AG04450 (cell line): Measurements from ENCODE around the gene ARHGAP19. TPM values are rescaled to one million over a fixed set of nuclear protein-coding genes. Genes with fewer than 3 reads are reported as not detected.

Experiments used
- CTCF ChIA-PET: fragments of 300-600, 350-600 bp; formaldehyde crosslinking; extraction: SDS; loops from one replicate; lab custom pipeline; 2022; ENCODE audit warnings: antibody characterized with exemption, inconsistent platforms; lab: Charles Lee
- POLR2A ChIA-PET: fragments of 350-600 bp; formaldehyde crosslinking; extraction: SDS; loops from one replicate; lab custom pipeline; 2021; ENCODE audit warnings: antibody characterized with exemption, inconsistent platforms; lab: Yijun Ruan, JAX
- DNase-seq: peaks from one replicate; pipeline ENCODE4 v3.0.0-alpha.2; 2011; ENCODE audit warnings: low read depth, low spot score
- H3K27ac ChIP-seq: one replicate; pipeline ENCODE4 v1.5.1; 2012; ENCODE audit warnings: low read depth, low read length, control low read depth
- H3K27me3 ChIP-seq: one replicate; pipeline ENCODE4 v1.6.0; 2012; ENCODE audit warnings: low read length; ENCODE audit not compliant: control insufficient read depth, insufficient read depth
- H3K4me3 ChIP-seq: 2 replicates; pipeline ENCODE4 v1.5.1; 2011; ENCODE audit warnings: mild to moderate bottlenecking, low read depth, low read length, control low read depth
- H3K9me3 ChIP-seq: 2 replicates; pipeline ENCODE4 v1.5.1; 2012; ENCODE audit warnings: low read length; ENCODE audit not compliant: control insufficient read depth, insufficient read depth
- CTCF ChIP-seq: IDR thresholded peaks from 2 replicates; pipeline ENCODE4 v1.5.1; 2011; ENCODE audit warnings: low read depth, low read length, control low read depth, inconsistent platforms
- polyA plus RNA-seq: library from polyadenylated mRNA; depleted of rRNA; stranded (reverse); fragments of >200 nt; gene quantifications from 2 replicates; pipeline ENCODE4 v1.2.3, GENCODE V29; 2011; rRNA removed
- small RNA-seq: library from RNA; depleted of rRNA; stranded (forward); fragments of <200 nt; gene quantifications from one replicate; pipeline ENCODE3, GENCODE V24; 2012; ENCODE audit warnings: low read depth; ENCODE audit not compliant: insufficient read length

The ARHGAP19 gene
- polyA plus RNA-seq, 1 experiment, result 8.6 TPM

- ChIA-PET CTCF (no interaction called here), POLR2A (no interaction called here)
- DNase-seq, result no peak
- TF ChIP-seq CTCF, result no peak
- no peaks in the 10 kb centered on the region; the same call in 1 of the 2 replicates for H3K9me3 ChIP-seq
- H3K27me3 ChIP-seq, result peaks cover 41% of the 10 kb centered on the region
- H3K27ac ChIP-seq, result no peak overlapping the region
- no peak overlapping the region for H3K4me3 ChIP-seq
Observed at GRCh38 chr10:97175586-97175985, 116.9 kb downstream of the ARHGAP19 start.

- Histone ChIP-seq H3K9me3 (no peaks in the 10 kb centered on the region; the same call in 1 of the 2 replicates), H3K27me3 (peaks cover 39% of the 10 kb centered on the region), H3K27ac (no peak overlapping the region), H3K4me3 (no peak overlapping the region)
- CTCF ChIA-PET, result no interaction called here
- no peak for DNase-seq
- POLR2A ChIA-PET, result no interaction called here
- no peak for TF ChIP-seq CTCF
Observed at GRCh38 chr10:97174941-97175340, 117.5 kb downstream of the ARHGAP19 start.

- peaks cover 33% of the 10 kb centered on the region for H3K27me3 ChIP-seq
- H3K4me3 ChIP-seq, result no peak overlapping the region
- TF ChIP-seq CTCF, result no peak
- H3K27ac ChIP-seq, result no peak overlapping the region
- no peaks in the 10 kb centered on the region for H3K9me3 ChIP-seq
- CTCF ChIA-PET, result interaction anchor here (0.7 kb wide), 1 partner anchor 61 kb away, joined by 4 read pairs; no protein-coding TSS in a partner anchor
- no peak for DNase-seq
- POLR2A ChIA-PET, result no interaction called here
Observed at GRCh38 chr10:97174276-97174775, 118.1 kb downstream of the ARHGAP19 start.

GRCh38 chr10:97173036-97173435 lies 119.4 kb downstream of the ARHGAP19 start:
- peaks cover 21% of the 10 kb centered on the region for H3K27me3 ChIP-seq
- no peak for DNase-seq
- no peaks in the 10 kb centered on the region; the same call in 1 of the 2 replicates for H3K9me3 ChIP-seq
- CTCF ChIA-PET, result interaction anchor here (0.7 kb wide), 1 partner anchor 38 kb away, joined by 3 read pairs; no protein-coding TSS in a partner anchor
- no peak overlapping the region for H3K4me3 ChIP-seq
- POLR2A ChIA-PET, result no interaction called here
- no peak overlapping the region for H3K27ac ChIP-seq
- TF ChIP-seq CTCF, result no peak

Small RNA genes lying within 50 kb of the gene (small RNA-seq; reads per million reads assigned to genes)
- not detected for gene RF00017

Other genes with a start within 250 kb of the ARHGAP19 start
- 0.01 and 0.02 TPM in 2 replicates for gene SLIT1, start 106.7 kb downstream of the ARHGAP19 start, polyA plus RNA-seq
- 1.1 and 1.2 TPM in 2 replicates for gene FRAT1, start 26.6 kb upstream of the ARHGAP19 start, polyA plus RNA-seq
- gene FRAT2, start 42.1 kb upstream of the ARHGAP19 start, polyA plus RNA-seq, result 2.4 and 2.6 TPM in 2 replicates
- 10.6 and 13.4 TPM in 2 replicates for gene RRP12, start 108.7 kb upstream of the ARHGAP19 start, polyA plus RNA-seq
- gene PGAM1, start 133.6 kb upstream of the ARHGAP19 start, polyA plus RNA-seq, result 452 and 459 TPM in 2 replicates
- gene EXOSC1, start 153.4 kb upstream of the ARHGAP19 start, polyA plus RNA-seq, result 47.6 and 50.8 TPM in 2 replicates
- 64.5 and 69.6 TPM in 2 replicates for gene ZDHHC16, start 153.5 kb upstream of the ARHGAP19 start, polyA plus RNA-seq
- 71.5 and 80.2 TPM in 2 replicates for gene MMS19, start 205.8 kb upstream of the ARHGAP19 start, polyA plus RNA-seq
- 15.5 and 20.3 TPM in 2 replicates for gene UBTD1, start 206.3 kb upstream of the ARHGAP19 start, polyA plus RNA-seq